Measurements from ENCODE around the gene KCNMA1. TPM values are rescaled to one million over a fixed set of nuclear protein-coding genes. Genes with fewer than 3 reads are reported as not detected.
A peak's percentile ranks its signal among the peaks of the same experiment; 100 is the strongest.

KCNMA1 gene
- total and polyA plus RNA-seq, 8 donors: 2.8 to 21.1 (median 4.3) TPM

DNA sequence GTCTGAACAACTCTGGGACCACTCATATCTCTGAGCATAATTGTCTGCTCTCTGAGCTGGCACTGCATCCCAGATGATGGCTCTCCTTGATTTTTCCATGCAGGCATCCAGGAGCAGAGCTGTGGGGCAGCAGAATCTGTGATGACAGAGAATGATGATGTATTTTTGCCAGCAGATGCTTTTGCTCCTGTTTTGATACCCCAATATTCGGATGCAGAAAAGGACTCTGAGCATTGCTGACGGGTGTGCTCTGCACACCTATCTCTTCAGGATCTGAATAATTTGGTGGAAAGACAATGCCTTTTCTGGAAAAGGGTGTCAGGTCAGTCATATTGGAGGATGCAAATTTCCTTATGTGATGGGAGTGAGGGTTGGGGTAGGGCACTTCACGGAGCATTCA is 735.9 kb downstream of the KCNMA1 start:
- intact Hi-C loops (cut with DNase I): no loop called here

GRCh38 chr10:76899490-76899889 is 738.1 kb downstream of the KCNMA1 start:
- Histone ChIP-seq H3K36me3 (no peaks in the 10 kb centered on the region), H3K9me3 (peaks cover 0 to 5% of the 10 kb centered on the region in 2 donors), H3K27ac (no peak overlapping the region), H3K27me3 (no peaks in the 10 kb centered on the region), H3K4me3 (no peak overlapping the region), H3K4me1 (no peaks in the 10 kb centered on the region)
- no peak for ATAC-seq
- DNase-seq: no peak
- intact Hi-C loops (cut with DNase I): no loop called here
- no peak for TF ChIP-seq CTCF (IDR thresholded peaks at IDR 0.05)

More for the DNA sequence above, 735.9 kb downstream of the KCNMA1 start:
- Histone ChIP-seq H3K4me1 (no peaks in the 10 kb centered on the region), H3K36me3 (no peaks in the 10 kb centered on the region), H3K9me3 (no peaks in the 10 kb centered on the region), H3K27ac (no peak overlapping the region), H3K27me3 (no peaks in the 10 kb centered on the region), H3K4me3 (no peak overlapping the region)
- no peak for DNase-seq
- ATAC-seq: no peak
- TF ChIP-seq CTCF (IDR thresholded peaks at IDR 0.05): no peak

GRCh38 chr10:76892766-76893479 is 744.7 kb downstream of the KCNMA1 start:
- Histone ChIP-seq H3K27me3 (no peaks in the 10 kb centered on the region), H3K9me3 (peaks cover 0 to 5% of the 10 kb centered on the region in 2 donors), H3K36me3 (no peaks in the 10 kb centered on the region), H3K4me3 (no peak overlapping the region), H3K4me1 (no peaks in the 10 kb centered on the region), H3K27ac (no peak overlapping the region)
- ATAC-seq (no peak), DNase-seq (peak in 1 of 4 donors; percentile 17)
- no peak for TF ChIP-seq CTCF (IDR thresholded peaks at IDR 0.05)
- intact Hi-C loops (cut with DNase I): no loop called here

- intact Hi-C loops (cut with DNase I): no loop called here
- Histone ChIP-seq H3K4me1 (peaks cover 0 to 3% of the 10 kb centered on the region in 2 donors), H3K27me3 (no peaks in the 10 kb centered on the region), H3K4me3 (no peak overlapping the region), H3K36me3 (no peaks in the 10 kb centered on the region), H3K27ac (no peak overlapping the region), H3K9me3 (no peaks in the 10 kb centered on the region)
- no peak for ATAC-seq
- TF ChIP-seq CTCF (IDR thresholded peaks at IDR 0.05): no peak
- no peak for DNase-seq
Measured at GRCh38 chr10:76887223-76888010, 750.2 kb downstream of the KCNMA1 start.

GRCh38 chr10:76885816-76886215 is 751.8 kb downstream of the KCNMA1 start:
- H3K4me3 ChIP-seq: no peak overlapping the region
- TF ChIP-seq CTCF (IDR thresholded peaks at IDR 0.05): no peak
- no peaks in the 10 kb centered on the region for H3K36me3 ChIP-seq
- DNase-seq (no peak), ATAC-seq (no peak)
- no peaks in the 10 kb centered on the region for H3K27me3 ChIP-seq
- intact Hi-C loops (cut with DNase I): no loop called here
- H3K4me1 ChIP-seq: peaks cover 0 to 9% of the 10 kb centered on the region in 2 donors
- no peak overlapping the region for H3K27ac ChIP-seq
- no peaks in the 10 kb centered on the region for H3K9me3 ChIP-seq

All from left lung (tissue), 10 donors.